HEK293 (cell line): ENCODE measurements around the gene INKA1.

Source experiments
- OVOL3 ChIP-seq: fragments of 450-650 bp; formaldehyde crosslinking; IDR thresholded peaks from 2 replicates; pipeline ENCODE4 v1.5.1; 2016; ENCODE audit warnings: missing biosample characterization, missing genetic modification characterization
- SP3 ChIP-seq: fragments of 450-650 bp; formaldehyde crosslinking; IDR thresholded peaks from 2 replicates; pipeline ENCODE4 v1.5.1; 2016; ENCODE audit warnings: missing biosample characterization, missing genetic modification characterization
- SP7 ChIP-seq: fragments of 450-650 bp; formaldehyde crosslinking; IDR thresholded peaks from 2 replicates; pipeline ENCODE4 v1.5.1; 2016; ENCODE audit warnings: missing biosample characterization, missing genetic modification characterization
- YY1 ChIP-seq: fragments of 450-650 bp; formaldehyde crosslinking; IDR thresholded peaks from 2 replicates; pipeline ENCODE4 v1.5.1; 2018; ENCODE audit warnings: missing biosample characterization, missing genetic modification characterization
- YY2 ChIP-seq: fragments of 450-650 bp; formaldehyde crosslinking; IDR thresholded peaks from 2 replicates; pipeline ENCODE4 v1.5.1; 2016; ENCODE audit warnings: missing biosample characterization, missing genetic modification characterization
- ZBTB48 ChIP-seq: fragments of 450-650 bp; formaldehyde crosslinking; IDR thresholded peaks from 2 replicates; pipeline ENCODE4 v1.5.1; 2016; ENCODE audit warnings: missing biosample characterization, missing genetic modification characterization
- ZFHX2 ChIP-seq: fragments of 450-650 bp; formaldehyde crosslinking; conservative IDR thresholded peaks from 2 replicates; pipeline ENCODE4 v1.5.1; 2016; ENCODE audit warnings: missing biosample characterization, missing genetic modification characterization
- ZNF121 ChIP-seq: fragments of 450-650 bp; formaldehyde crosslinking; IDR thresholded peaks from 2 replicates; pipeline ENCODE4 v1.5.1; 2016; ENCODE audit warnings: missing biosample characterization, missing genetic modification characterization
- ZNF155 ChIP-seq: fragments of 450-650 bp; formaldehyde crosslinking; IDR thresholded peaks from 2 replicates; pipeline ENCODE4 v1.5.1; 2016; ENCODE audit warnings: missing biosample characterization, missing genetic modification characterization
- ZNF2 ChIP-seq: fragments of 450-650 bp; formaldehyde crosslinking; IDR thresholded peaks from 2 replicates; pipeline ENCODE4 v1.5.1; 2016; ENCODE audit warnings: missing biosample characterization, missing genetic modification characterization
- ZNF214 ChIP-seq: fragments of 450-650 bp; formaldehyde crosslinking; IDR thresholded peaks from 2 replicates; pipeline ENCODE4 v1.5.1; 2017; ENCODE audit warnings: missing biosample characterization, mild to moderate bottlenecking, missing genetic modification characterization, borderline replicate concordance
- ZNF426 ChIP-seq: fragments of 450-650 bp; formaldehyde crosslinking; IDR thresholded peaks from 2 replicates; pipeline ENCODE4 v1.5.1; 2017; ENCODE audit warnings: missing biosample characterization, missing genetic modification characterization, mild to moderate bottlenecking, inconsistent platforms, moderate library complexity
- ZNF549 ChIP-seq: fragments of 450-650 bp; IDR thresholded peaks from 2 replicates; pipeline ENCODE4 v1.5.1; 2018; ENCODE audit warnings: missing biosample characterization, missing genetic modification characterization, mild to moderate bottlenecking, inconsistent platforms, moderate library complexity
- ZNF677 ChIP-seq: fragments of 450-650 bp; IDR thresholded peaks from 2 replicates; pipeline ENCODE4 v1.5.0; 2018; ENCODE audit warnings: missing biosample characterization, mild to moderate bottlenecking, missing genetic modification characterization, moderate library complexity
- ZNF837 ChIP-seq: fragments of 450-650 bp; formaldehyde crosslinking; IDR thresholded peaks from 2 replicates; pipeline ENCODE4 v1.5.1; 2016; ENCODE audit warnings: missing biosample characterization, missing genetic modification characterization
- ZXDB ChIP-seq: fragments of 450-650 bp; formaldehyde crosslinking; IDR thresholded peaks from 2 replicates; pipeline ENCODE4 v1.5.1; 2016; ENCODE audit warnings: missing biosample characterization, missing genetic modification characterization
- TF ChIP-seq, protein P1 (sequence below): fragments of 450-650 bp; formaldehyde crosslinking; IDR thresholded peaks from 2 replicates; pipeline ENCODE4 v1.5.1; 2017; ENCODE audit warnings: missing biosample characterization, mild to moderate bottlenecking, missing genetic modification characterization, moderate library complexity
- TF ChIP-seq, protein P2 (sequence below): sonication (generic); formaldehyde crosslinking; IDR thresholded peaks from 2 replicates; pipeline ENCODE4 v1.8.1; 2022; ENCODE audit warnings: mild to moderate bottlenecking, moderate library complexity, missing genetic modification reagents
- TF ChIP-seq, protein P3 (sequence below): fragments of 450-650 bp; formaldehyde crosslinking; IDR thresholded peaks from 2 replicates; pipeline ENCODE4 v1.5.1; 2016; ENCODE audit warnings: missing biosample characterization, missing genetic modification characterization, borderline replicate concordance
- TF ChIP-seq, protein P4 (sequence below): fragments of 450-650 bp; formaldehyde crosslinking; IDR thresholded peaks from 2 replicates; pipeline ENCODE4 v1.5.1; 2016; ENCODE audit warnings: missing biosample characterization, missing genetic modification characterization
- TF ChIP-seq, protein P5 (sequence below): fragments of 450-650 bp; formaldehyde crosslinking; IDR thresholded peaks from 2 replicates; pipeline ENCODE4 v1.5.1; 2016; ENCODE audit warnings: missing biosample characterization, missing genetic modification characterization
- TF ChIP-seq, protein P6 (sequence below): fragments of 450-650 bp; formaldehyde crosslinking; IDR thresholded peaks from 2 replicates; pipeline ENCODE4 v1.5.1; 2016; ENCODE audit warnings: missing biosample characterization, missing genetic modification characterization
- TF ChIP-seq, protein P7 (sequence below): fragments of 450-650 bp; formaldehyde crosslinking; IDR thresholded peaks from 2 replicates; pipeline ENCODE4 v1.5.1; 2016; ENCODE audit warnings: missing biosample characterization, missing genetic modification characterization
- TF ChIP-seq, protein P8 (sequence below): fragments of 450-650 bp; formaldehyde crosslinking; IDR thresholded peaks from 2 replicates; pipeline ENCODE4 v1.5.1; 2016; ENCODE audit warnings: missing biosample characterization, missing genetic modification characterization

Gene INKA1

DNA sequence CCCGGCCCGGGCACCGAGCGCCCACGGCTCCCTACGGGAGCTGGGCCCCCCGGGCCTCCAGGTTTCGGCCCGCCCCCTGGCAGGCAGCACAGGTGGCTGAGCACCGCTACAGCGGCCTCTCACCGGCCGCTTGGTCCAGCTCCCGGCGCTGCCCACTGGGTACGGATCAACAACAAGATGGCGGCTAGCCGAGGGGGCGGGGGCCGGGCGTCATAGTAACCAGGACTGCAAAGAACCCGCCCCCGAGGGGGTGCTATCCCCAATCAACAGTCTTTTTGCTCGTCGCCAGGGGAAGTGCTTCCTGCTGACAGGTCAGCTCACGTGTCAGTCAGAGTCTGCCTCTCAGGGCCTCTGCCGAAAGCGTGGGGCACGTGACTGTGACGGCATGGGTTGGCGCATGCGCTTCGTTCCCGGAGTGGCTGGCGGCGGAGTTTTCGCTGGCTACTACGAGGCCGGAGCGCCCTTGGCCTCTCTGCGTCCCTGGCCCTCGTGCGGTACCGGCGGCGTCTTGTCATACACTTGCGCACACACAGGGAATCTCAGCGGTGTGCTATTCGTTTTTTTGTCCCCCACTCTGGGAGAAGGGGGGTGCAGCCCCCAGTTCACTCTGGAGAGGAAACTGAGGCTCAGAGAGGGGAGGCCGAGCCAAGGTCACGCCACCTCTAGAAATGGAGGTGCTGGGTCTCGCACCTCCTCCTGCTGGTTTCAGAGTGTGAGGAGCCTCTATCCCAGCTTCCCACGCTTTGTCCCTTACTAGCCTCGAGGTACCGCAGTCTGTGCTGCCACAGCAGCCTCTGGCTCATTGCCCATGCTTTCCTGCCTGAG lies 16.5 kb upstream of the INKA1 start, which contains the start of gene IP6K1 (continued):
- TF ChIP-seq, protein P1, sequence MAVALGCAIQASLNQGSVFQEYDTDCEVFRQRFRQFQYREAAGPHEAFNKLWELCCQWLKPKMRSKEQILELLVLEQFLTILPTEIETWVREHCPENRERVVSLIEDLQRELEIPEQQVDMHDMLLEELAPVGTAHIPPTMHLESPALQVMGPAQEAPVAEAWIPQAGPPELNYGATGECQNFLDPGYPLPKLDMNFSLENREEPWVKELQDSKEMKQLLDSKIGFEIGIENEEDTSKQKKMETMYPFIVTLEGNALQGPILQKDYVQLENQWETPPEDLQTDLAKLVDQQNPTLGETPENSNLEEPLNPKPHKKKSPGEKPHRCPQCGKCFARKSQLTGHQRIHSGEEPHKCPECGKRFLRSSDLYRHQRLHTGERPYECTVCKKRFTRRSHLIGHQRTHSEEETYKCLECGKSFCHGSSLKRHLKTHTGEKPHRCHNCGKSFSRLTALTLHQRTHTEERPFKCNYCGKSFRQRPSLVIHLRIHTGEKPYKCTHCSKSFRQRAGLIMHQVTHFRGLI (tag by site-specific recombination): no peak
- TF ChIP-seq ZXDB (tag by site-specific recombination) (peak; percentile 38; the same call in 1 of the 2 replicates), ZNF549 (no peak), ZNF155 (tag by site-specific recombination) (no peak), ZNF426 (tag by site-specific recombination) (no peak), ZNF121 (no peak), YY2 (tag by site-specific recombination) (0 out of 2 replicates have a peak, but pooled peaks have one; percentile 31), ZFHX2 (tag by site-specific recombination) (peak; percentile 15; the same call in 1 of the 2 replicates), ZNF837 (tag by site-specific recombination) (no peak), SP7 (tag by site-specific recombination) (peak; percentile 11; the same call in 1 of the 2 replicates), SP3 (tag by site-specific recombination) (peak; percentile 69), ZBTB48 (tag by site-specific recombination) (peak; percentile 31; the same call in 1 of the 2 replicates), OVOL3 (tag by site-specific recombination) (no peak), ZNF2 (tag by site-specific recombination) (0 out of 2 replicates have a peak, but pooled peaks have one; percentile 22), ZNF214 (tag by site-specific recombination) (no peak), ZNF677 (tag by site-specific recombination) (no peak), YY1 (tag by site-specific recombination) (peak; percentile 67)
- TF ChIP-seq, protein P2, sequence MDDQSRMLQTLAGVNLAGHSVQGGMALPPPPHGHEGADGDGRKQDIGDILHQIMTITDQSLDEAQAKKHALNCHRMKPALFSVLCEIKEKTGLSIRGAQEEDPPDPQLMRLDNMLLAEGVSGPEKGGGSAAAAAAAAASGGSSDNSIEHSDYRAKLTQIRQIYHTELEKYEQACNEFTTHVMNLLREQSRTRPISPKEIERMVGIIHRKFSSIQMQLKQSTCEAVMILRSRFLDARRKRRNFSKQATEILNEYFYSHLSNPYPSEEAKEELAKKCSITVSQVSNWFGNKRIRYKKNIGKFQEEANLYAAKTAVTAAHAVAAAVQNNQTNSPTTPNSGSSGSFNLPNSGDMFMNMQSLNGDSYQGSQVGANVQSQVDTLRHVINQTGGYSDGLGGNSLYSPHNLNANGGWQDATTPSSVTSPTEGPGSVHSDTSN (CRISPR knock-in tag): peak; percentile 98
- TF ChIP-seq, protein P3, sequence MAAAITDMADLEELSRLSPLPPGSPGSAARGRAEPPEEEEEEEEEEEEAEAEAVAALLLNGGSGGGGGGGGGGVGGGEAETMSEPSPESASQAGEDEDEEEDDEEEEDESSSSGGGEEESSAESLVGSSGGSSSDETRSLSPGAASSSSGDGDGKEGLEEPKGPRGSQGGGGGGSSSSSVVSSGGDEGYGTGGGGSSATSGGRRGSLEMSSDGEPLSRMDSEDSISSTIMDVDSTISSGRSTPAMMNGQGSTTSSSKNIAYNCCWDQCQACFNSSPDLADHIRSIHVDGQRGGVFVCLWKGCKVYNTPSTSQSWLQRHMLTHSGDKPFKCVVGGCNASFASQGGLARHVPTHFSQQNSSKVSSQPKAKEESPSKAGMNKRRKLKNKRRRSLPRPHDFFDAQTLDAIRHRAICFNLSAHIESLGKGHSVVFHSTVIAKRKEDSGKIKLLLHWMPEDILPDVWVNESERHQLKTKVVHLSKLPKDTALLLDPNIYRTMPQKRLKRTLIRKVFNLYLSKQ (tag by site-specific recombination): no peak
- TF ChIP-seq, protein P4, sequence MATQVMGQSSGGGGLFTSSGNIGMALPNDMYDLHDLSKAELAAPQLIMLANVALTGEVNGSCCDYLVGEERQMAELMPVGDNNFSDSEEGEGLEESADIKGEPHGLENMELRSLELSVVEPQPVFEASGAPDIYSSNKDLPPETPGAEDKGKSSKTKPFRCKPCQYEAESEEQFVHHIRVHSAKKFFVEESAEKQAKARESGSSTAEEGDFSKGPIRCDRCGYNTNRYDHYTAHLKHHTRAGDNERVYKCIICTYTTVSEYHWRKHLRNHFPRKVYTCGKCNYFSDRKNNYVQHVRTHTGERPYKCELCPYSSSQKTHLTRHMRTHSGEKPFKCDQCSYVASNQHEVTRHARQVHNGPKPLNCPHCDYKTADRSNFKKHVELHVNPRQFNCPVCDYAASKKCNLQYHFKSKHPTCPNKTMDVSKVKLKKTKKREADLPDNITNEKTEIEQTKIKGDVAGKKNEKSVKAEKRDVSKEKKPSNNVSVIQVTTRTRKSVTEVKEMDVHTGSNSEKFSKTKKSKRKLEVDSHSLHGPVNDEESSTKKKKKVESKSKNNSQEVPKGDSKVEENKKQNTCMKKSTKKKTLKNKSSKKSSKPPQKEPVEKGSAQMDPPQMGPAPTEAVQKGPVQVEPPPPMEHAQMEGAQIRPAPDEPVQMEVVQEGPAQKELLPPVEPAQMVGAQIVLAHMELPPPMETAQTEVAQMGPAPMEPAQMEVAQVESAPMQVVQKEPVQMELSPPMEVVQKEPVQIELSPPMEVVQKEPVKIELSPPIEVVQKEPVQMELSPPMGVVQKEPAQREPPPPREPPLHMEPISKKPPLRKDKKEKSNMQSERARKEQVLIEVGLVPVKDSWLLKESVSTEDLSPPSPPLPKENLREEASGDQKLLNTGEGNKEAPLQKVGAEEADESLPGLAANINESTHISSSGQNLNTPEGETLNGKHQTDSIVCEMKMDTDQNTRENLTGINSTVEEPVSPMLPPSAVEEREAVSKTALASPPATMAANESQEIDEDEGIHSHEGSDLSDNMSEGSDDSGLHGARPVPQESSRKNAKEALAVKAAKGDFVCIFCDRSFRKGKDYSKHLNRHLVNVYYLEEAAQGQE (tag by site-specific recombination): no peak
- TF ChIP-seq, protein P5, sequence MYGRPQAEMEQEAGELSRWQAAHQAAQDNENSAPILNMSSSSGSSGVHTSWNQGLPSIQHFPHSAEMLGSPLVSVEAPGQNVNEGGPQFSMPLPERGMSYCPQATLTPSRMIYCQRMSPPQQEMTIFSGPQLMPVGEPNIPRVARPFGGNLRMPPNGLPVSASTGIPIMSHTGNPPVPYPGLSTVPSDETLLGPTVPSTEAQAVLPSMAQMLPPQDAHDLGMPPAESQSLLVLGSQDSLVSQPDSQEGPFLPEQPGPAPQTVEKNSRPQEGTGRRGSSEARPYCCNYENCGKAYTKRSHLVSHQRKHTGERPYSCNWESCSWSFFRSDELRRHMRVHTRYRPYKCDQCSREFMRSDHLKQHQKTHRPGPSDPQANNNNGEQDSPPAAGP (tag by site-specific recombination): no peak
- TF ChIP-seq, protein P6, sequence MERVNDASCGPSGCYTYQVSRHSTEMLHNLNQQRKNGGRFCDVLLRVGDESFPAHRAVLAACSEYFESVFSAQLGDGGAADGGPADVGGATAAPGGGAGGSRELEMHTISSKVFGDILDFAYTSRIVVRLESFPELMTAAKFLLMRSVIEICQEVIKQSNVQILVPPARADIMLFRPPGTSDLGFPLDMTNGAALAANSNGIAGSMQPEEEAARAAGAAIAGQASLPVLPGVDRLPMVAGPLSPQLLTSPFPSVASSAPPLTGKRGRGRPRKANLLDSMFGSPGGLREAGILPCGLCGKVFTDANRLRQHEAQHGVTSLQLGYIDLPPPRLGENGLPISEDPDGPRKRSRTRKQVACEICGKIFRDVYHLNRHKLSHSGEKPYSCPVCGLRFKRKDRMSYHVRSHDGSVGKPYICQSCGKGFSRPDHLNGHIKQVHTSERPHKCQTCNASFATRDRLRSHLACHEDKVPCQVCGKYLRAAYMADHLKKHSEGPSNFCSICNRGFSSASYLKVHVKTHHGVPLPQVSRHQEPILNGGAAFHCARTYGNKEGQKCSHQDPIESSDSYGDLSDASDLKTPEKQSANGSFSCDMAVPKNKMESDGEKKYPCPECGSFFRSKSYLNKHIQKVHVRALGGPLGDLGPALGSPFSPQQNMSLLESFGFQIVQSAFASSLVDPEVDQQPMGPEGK: peak; percentile 59; the same call in 1 of the 2 replicates
- TF ChIP-seq, protein P7, sequence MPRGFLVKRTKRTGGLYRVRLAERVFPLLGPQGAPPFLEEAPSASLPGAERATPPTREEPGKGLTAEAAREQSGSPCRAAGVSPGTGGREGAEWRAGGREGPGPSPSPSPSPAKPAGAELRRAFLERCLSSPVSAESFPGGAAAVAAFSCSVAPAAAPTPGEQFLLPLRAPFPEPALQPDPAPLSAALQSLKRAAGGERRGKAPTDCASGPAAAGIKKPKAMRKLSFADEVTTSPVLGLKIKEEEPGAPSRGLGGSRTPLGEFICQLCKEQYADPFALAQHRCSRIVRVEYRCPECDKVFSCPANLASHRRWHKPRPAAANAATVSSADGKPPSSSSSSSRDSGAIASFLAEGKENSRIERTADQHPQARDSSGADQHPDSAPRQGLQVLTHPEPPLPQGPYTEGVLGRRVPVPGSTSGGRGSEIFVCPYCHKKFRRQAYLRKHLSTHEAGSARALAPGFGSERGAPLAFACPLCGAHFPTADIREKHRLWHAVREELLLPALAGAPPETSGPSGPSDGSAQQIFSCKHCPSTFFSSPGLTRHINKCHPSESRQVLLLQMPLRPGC: peak; percentile 42; the same call in 1 of the 2 replicates
- TF ChIP-seq, protein P8, sequence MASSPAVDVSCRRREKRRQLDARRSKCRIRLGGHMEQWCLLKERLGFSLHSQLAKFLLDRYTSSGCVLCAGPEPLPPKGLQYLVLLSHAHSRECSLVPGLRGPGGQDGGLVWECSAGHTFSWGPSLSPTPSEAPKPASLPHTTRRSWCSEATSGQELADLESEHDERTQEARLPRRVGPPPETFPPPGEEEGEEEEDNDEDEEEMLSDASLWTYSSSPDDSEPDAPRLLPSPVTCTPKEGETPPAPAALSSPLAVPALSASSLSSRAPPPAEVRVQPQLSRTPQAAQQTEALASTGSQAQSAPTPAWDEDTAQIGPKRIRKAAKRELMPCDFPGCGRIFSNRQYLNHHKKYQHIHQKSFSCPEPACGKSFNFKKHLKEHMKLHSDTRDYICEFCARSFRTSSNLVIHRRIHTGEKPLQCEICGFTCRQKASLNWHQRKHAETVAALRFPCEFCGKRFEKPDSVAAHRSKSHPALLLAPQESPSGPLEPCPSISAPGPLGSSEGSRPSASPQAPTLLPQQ (tag by site-specific recombination): no peak
